Heart right ventricle (tissue), 16 donors: ENCODE measurements around the gene CASP10. TPM values are rescaled to one million over a fixed set of nuclear protein-coding genes. Genes with fewer than 3 reads are reported as not detected.
A peak's percentile ranks its signal among the peaks of the same experiment; 100 is the strongest.

Source experiments
- ATAC-seq, 8 donors: fragments of 200-7000 bp; cut with Tn5 transposase; one replicate each; pipeline ENCODE4 v1.9.1; 2020; ENCODE audit warnings: mild to moderate bottlenecking in 8 of 8, moderate library complexity in 8 of 8, moderate number of reproducible peaks in 1 of 8
- DNase-seq, 2 donors: peaks; one replicate each; pipeline ENCODE4 v3.0.0-alpha.2; 2020
- H3K27ac ChIP-seq, 10 donors: fragments of 200-600 bp; sonication (generic) in 2 of 10; one replicate each; pipeline versions ENCODE4 v1.5.0 to v1.8.0; 2020 to 2022; ENCODE audit warnings: mild to moderate bottlenecking in 3 of 10
- H3K27me3 ChIP-seq, 7 donors: fragments of 200-600 bp; one replicate each; pipeline ENCODE4 v1.8.0; 2021 to 2022; ENCODE audit warnings: mild to moderate bottlenecking in 2 of 7
- H3K36me3 ChIP-seq, 9 donors: fragments of 200-600 bp; sonication (generic) in 1 of 9; one replicate each; pipeline versions ENCODE4 v1.5.0 to v1.8.0; 2020 to 2022; ENCODE audit warnings: mild to moderate bottlenecking in 2 of 9
- H3K4me1 ChIP-seq, 9 donors: fragments of 200-600 bp; sonication (generic) in 1 of 9; one replicate each; pipeline versions ENCODE4 v1.5.0 to v1.8.0; 2020 to 2022; ENCODE audit warnings: mild to moderate bottlenecking in 4 of 9
- H3K4me3 ChIP-seq, 10 donors: fragments of 200-600 bp; sonication (generic) in 2 of 10; one replicate each; pipeline versions ENCODE4 v1.5.0 to v1.8.0; 2020 to 2022; ENCODE audit warnings: mild to moderate bottlenecking in 7 of 10, moderate library complexity in 2 of 10
- H3K9me3 ChIP-seq, 11 donors: fragments of 200-600 bp in 10 of 11; sonication (generic) in 2 of 11; one replicate each; pipeline versions ENCODE4 v1.5.0 to v1.8.0; 2013 to 2022; ENCODE audit warnings: mild to moderate bottlenecking in 2 of 11, control low read depth in 1 of 11, moderate library complexity in 1 of 11
- CTCF ChIP-seq, 9 donors: fragments of 200-600 bp; sonication (generic) in 2 of 9; IDR thresholded peaks; one replicate each; pipeline versions ENCODE4 v1.5.0 to v1.8.0; 2021 to 2022; ENCODE audit warnings: antibody characterized with exemption in 9 of 9, mild to moderate bottlenecking in 5 of 9, moderate library complexity in 1 of 9
- WGBS, 2 donors: extraction: QIAGEN DNeasy Blood & Tissue Kit; methylation state at CpG; one replicate each; pipeline ENCODE4 v1.1.7; 2013; ENCODE audit warnings: inconsistent platforms in 1 of 2; 5-methylcytosine and 5-hydroxymethylcytosine counted together
- intact Hi-C, 10 donors: fragments of 100-400 bp; cut with DNase I; formaldehyde crosslinking; loops; one replicate each; pipeline versions ENCODE4 v1.11.1 to v1.14.2; 2022
- long read RNA-seq, 3 donors: library from polyadenylated mRNA; unstranded; transcript quantifications; one replicate each; pipeline ENCODE4 v2.0.0, GENCODE V29; 2020 to 2021
- polyA plus RNA-seq, 2 donors: library from polyadenylated mRNA; stranded (reverse); fragments of 200-250 nt; gene quantifications; one replicate each; pipeline ENCODE4 v1.2.3, GENCODE V29; 2013
- total RNA-seq, 10 donors: library from RNA; stranded (reverse); fragmentation: NEBNext Ultra II Directional in 3 of 10; extraction: Animal tissue kit (Norgen Biotek cat#: 25700) in 3 of 10; gene quantifications; one replicate each; pipeline versions ENCODE4 v1.2.1 to v1.2.4, GENCODE V29; 2021 to 2023
- donor health status: Arrhythmogenic right ventricular cardiomyopathy.
- donor health status: ischemic (EF 13 %, LVEDD 7.1; RV severe dilation, severe dysfunction).
- donor health status: healthy with polysubstance abuse.
- donor health status: DM: no; HTN: yes; CAD: no.
- donor health status: DM: no; HTN: no; CAD: no.
- donor health status: ischemic (EF 25% LVEDD 6.9; RV normal size, moderate dysfunction).
- donor health status: ischemic (EF 25% LVEDD 5.7; RV mildly dilated, moderate dysfunction).
- donor health status: healthy.
- donor health status: DM: yes; HTN: yes; CAD: no.
- donor health status: Ischemic cardiomyopathy.
- donor health status: ischemic (EF 35%, LVEDD 5.7; RV mildly dilated, moderate dysfunction).
- donor health status: nonischemic (EF 11% LVEDD 7.7; RV severe dilation, severe dysfunction).
- donor health status: DM: yes; HTN: yes; CAD: no.
- donor health status: PGD.
- donor health status: ischemic (EF 29% LVEDD 5.4; RV normal size, mild dysfunction).
- donor health status: nonischemic (EF 23%, LVEDD 6.1; RV moderate dilation, normal function).

Gene CASP10
- total RNA-seq (10 to 100 TPM in 1 of 10 donors, 1 to 10 TPM in 9; 4.6 to 13.2 (median 5.6) TPM), polyA plus RNA-seq (1 to 10 TPM; 2.0 to 5.9 TPM)
- long read RNA-seq, donor 1, full-length matches to known transcripts = 3 of 6 reads
- long read RNA-seq, donor 1, partial matches to known transcripts = 0 of 6 reads
- long read RNA-seq, donor 1, other reads (novel, unspliced or antisense) = 3 of 6 reads
- long read RNA-seq, donor 2, partial matches to known transcripts = 0 of 3 reads
- long read RNA-seq, donor 2, other reads (novel, unspliced or antisense) = 3 of 3 reads
- long read RNA-seq, donor 3, full-length matches to known transcripts = 3 of 8 reads
- long read RNA-seq, donor 3, partial matches to known transcripts = 1 of 8 reads
- long read RNA-seq, donor 3, other reads (novel, unspliced or antisense) = 4 of 8 reads

GRCh38 chr2:201182650-201183364, at the start of gene CASP10:
Gene CASP10, plus strand, starts transcription at chr2:201183141. Its CDS starts 2,637 bp downstream, at chr2:201185778.
- WGBS, 2 donors = 45 to 48% methylated on average over 11 of the region's 11 CpGs
- no peak for DNase-seq
- Histone ChIP-seq H3K4me3 (peak within 1 kb of the TSS; percentile 19 to 64 (median 62)), H3K27me3 (no peaks in the 10 kb centered on the region), H3K36me3 (peaks cover 0 to 21% (median 0%) of the 10 kb centered on the region in 9 donors), H3K4me1 (peaks cover 0 to 43% (median 14%) of the 10 kb centered on the region in 9 donors), H3K9me3 (no peaks in the 10 kb centered on the region), H3K27ac (peak within 1 kb of the TSS; percentile 23 to 89 (median 76))
- peak in 7 of 8 donors; percentile 77 to 88 (median 79) for ATAC-seq
- peak in 8 of 9 donors; percentile 18 to 71 (median 54) for TF ChIP-seq CTCF (IDR thresholded peaks at IDR 0.05)
- intact Hi-C loops = loop anchor here in 6 of 10 donors (1.0 to 5.0 kb wide), 3 partner anchors 49 to 50 kb away; no protein-coding TSS in a partner anchor

GRCh38 chr2:201135386-201135785, 47.6 kb upstream of the CASP10 start:
- DNase-seq = no peak
- no peak overlapping the region for H3K4me3 ChIP-seq

GRCh38 chr2:201136889-201137321, 46.0 kb upstream of the CASP10 start:
- peak in 2 of 8 donors; percentile 5 to 37 for ATAC-seq
- peak overlapping the region in 9 of 10 donors; percentile 20 to 100 (median 100) for H3K27ac ChIP-seq
- whole genome bisulfite sequencing, 2 donors = 50 to 52% methylated on average over 3 of the region's 3 CpGs

More at GRCh38 chr2:201135386-201135785, 47.6 kb upstream of the CASP10 start:
- Histone ChIP-seq H3K27me3 (no peaks in the 10 kb centered on the region), H3K27ac (peak overlapping the region; percentile 33 to 100 (median 100)), H3K4me1 (peaks cover 20 to 88% (median 81%) of the 10 kb centered on the region in 9 donors), H3K9me3 (no peaks in the 10 kb centered on the region), H3K36me3 (peaks cover 9 to 98% (median 46%) of the 10 kb centered on the region in 9 donors)
- no peak for ATAC-seq
- WGBS, 2 donors = 72 to 77% methylated on average over 4 of the region's 4 CpGs
- intact Hi-C loops = no loop called here
- no peak for TF ChIP-seq CTCF (IDR thresholded peaks at IDR 0.05)

More at GRCh38 chr2:201136889-201137321, 46.0 kb upstream of the CASP10 start:
- Histone ChIP-seq H3K36me3 (peaks cover 9 to 98% (median 56%) of the 10 kb centered on the region in 9 donors), H3K27me3 (no peaks in the 10 kb centered on the region), H3K4me1 (peaks cover 17 to 73% (median 68%) of the 10 kb centered on the region in 9 donors), H3K9me3 (no peaks in the 10 kb centered on the region), H3K4me3 (no peak overlapping the region)
- TF ChIP-seq CTCF (IDR thresholded peaks at IDR 0.05) = no peak
- DNase-seq = no peak
- intact Hi-C loops = no loop called here
